Effector memory CD4-positive, alpha-beta T cell (primary cell): Measurements from ENCODE around the gene REXO1.
"Not testable (repeated sequence)": the region's sequence is repeated elsewhere in the genome, so short reads cannot be mapped to it uniquely, and the experiment has no call there.

Source experiments
- DNase-seq, 3 donors: peaks; one replicate each; pipeline ENCODE4 v3.0.0-alpha.2; 2020
- H3K27ac ChIP-seq: 2 replicates; pipeline ENCODE4 v1.7.0; 2013; ENCODE audit warnings: mild to moderate bottlenecking, low read length, moderate library complexity; ENCODE audit not compliant: insufficient read depth, poor library complexity, severe bottlenecking
- H3K27me3 ChIP-seq: replicated peaks from 2 replicates; pipeline ENCODE4 v1.7.0; 2013; ENCODE audit warnings: mild to moderate bottlenecking, low read length; ENCODE audit not compliant: insufficient read depth, control insufficient read depth, poor library complexity, severe bottlenecking
- H3K36me3 ChIP-seq: 2 replicates; pipeline ENCODE4 v1.7.0; 2013; ENCODE audit warnings: mild to moderate bottlenecking, low read length, moderate library complexity; ENCODE audit not compliant: control insufficient read depth, insufficient read depth
- H3K4me1 ChIP-seq: 2 replicates; pipeline ENCODE4 v1.7.0; 2013; ENCODE audit warnings: low read length, mild to moderate bottlenecking; ENCODE audit not compliant: control insufficient read depth, insufficient read depth, poor library complexity, severe bottlenecking
- H3K4me3 ChIP-seq: 2 replicates; pipeline ENCODE4 v1.7.0; 2013; ENCODE audit warnings: low read length, low read depth, mild to moderate bottlenecking; ENCODE audit not compliant: insufficient read depth, poor library complexity, severe bottlenecking
- H3K9me3 ChIP-seq: 2 replicates; pipeline ENCODE4 v1.7.0; 2013; ENCODE audit warnings: mild to moderate bottlenecking, low read length, moderate library complexity; ENCODE audit not compliant: control insufficient read depth

REXO1 gene

GRCh38 chr19:1884291-1884718 is 36.0 kb upstream of the REXO1 start:
- Histone ChIP-seq H3K27ac (peak overlapping the region; percentile 88), H3K9me3 (no peaks in the 10 kb centered on the region), H3K4me1 (peaks cover 34% of the 10 kb centered on the region), H3K4me3 (peak overlapping the region; percentile 98), H3K36me3 (peaks cover 11% of the 10 kb centered on the region), H3K27me3 (no peaks in the 10 kb centered on the region)
- DNase-seq: peak in 1 of 3 donors; percentile 54

GRCh38 chr19:1883784-1884183 is 35.5 kb upstream of the REXO1 start:
- no peak for DNase-seq
- Histone ChIP-seq H3K4me1 (peaks cover 34% of the 10 kb centered on the region), H3K27ac (peak overlapping the region; percentile 88), H3K9me3 (no peaks in the 10 kb centered on the region), H3K36me3 (peaks cover 11% of the 10 kb centered on the region), H3K27me3 (no peaks in the 10 kb centered on the region), H3K4me3 (peak overlapping the region; percentile 98)

- peaks cover 34% of the 10 kb centered on the region for H3K4me1 ChIP-seq
- H3K4me3 ChIP-seq: peak overlapping the region; percentile 98
- no peak for DNase-seq
- H3K36me3 ChIP-seq: peaks cover 11% of the 10 kb centered on the region
- peak overlapping the region; percentile 88 for H3K27ac ChIP-seq
- no peaks in the 10 kb centered on the region for H3K27me3 ChIP-seq
- H3K9me3 ChIP-seq: no peaks in the 10 kb centered on the region
Measured at GRCh38 chr19:1882786-1883692, 34.8 kb upstream of the REXO1 start.

- Histone ChIP-seq H3K27me3 (no peaks in the 10 kb centered on the region), H3K36me3 (peaks cover 11% of the 10 kb centered on the region), H3K9me3 (no peaks in the 10 kb centered on the region), H3K4me3 (peak overlapping the region; percentile 98), H3K27ac (peak overlapping the region; percentile 88), H3K4me1 (peaks cover 34% of the 10 kb centered on the region)
- DNase-seq: peak; percentile 57 to 72 (median 64)
Measured at GRCh38 chr19:1882089-1882785, 34.0 kb upstream of the REXO1 start.

GRCh38 chr19:1881393-1882088 is 33.3 kb upstream of the REXO1 start:
- not testable (repeated sequence) for H3K9me3 ChIP-seq, DNase-seq, H3K27me3 ChIP-seq
- H3K4me3 ChIP-seq: peak overlapping the region; percentile 98
- peaks cover 37% of the 10 kb centered on the region for H3K4me1 ChIP-seq
- peak overlapping the region; percentile 88 for H3K27ac ChIP-seq
- peaks cover 11% of the 10 kb centered on the region for H3K36me3 ChIP-seq

GRCh38 chr19:1880611-1881392 is 32.5 kb upstream of the REXO1 start:
- no peaks in the 10 kb centered on the region for H3K9me3 ChIP-seq
- peaks cover 11% of the 10 kb centered on the region for H3K36me3 ChIP-seq
- no peak overlapping the region for H3K4me3 ChIP-seq
- peak overlapping the region; percentile 37 for H3K27ac ChIP-seq
- H3K4me1 ChIP-seq: peaks cover 42% of the 10 kb centered on the region
- DNase-seq: no peak
- H3K27me3 ChIP-seq: no peaks in the 10 kb centered on the region

- not testable (repeated sequence) for H3K9me3 ChIP-seq, DNase-seq, H3K27me3 ChIP-seq, H3K4me3 ChIP-seq
- peaks cover 11% of the 10 kb centered on the region for H3K36me3 ChIP-seq
- H3K27ac ChIP-seq: peak overlapping the region; percentile 37
- peaks cover 42% of the 10 kb centered on the region for H3K4me1 ChIP-seq
Measured at GRCh38 chr19:1879982-1880381, 31.7 kb upstream of the REXO1 start.

- not testable (repeated sequence) for DNase-seq, H3K4me3 ChIP-seq, H3K9me3 ChIP-seq, H3K27me3 ChIP-seq, H3K27ac ChIP-seq
- peaks cover 49% of the 10 kb centered on the region for H3K4me1 ChIP-seq
- peaks cover 11% of the 10 kb centered on the region for H3K36me3 ChIP-seq
Measured at GRCh38 chr19:1878583-1878982, 30.3 kb upstream of the REXO1 start.

- peaks cover 46% of the 10 kb centered on the region for H3K4me1 ChIP-seq
- H3K27me3 ChIP-seq, H3K27ac ChIP-seq, H3K4me3 ChIP-seq, H3K9me3 ChIP-seq, DNase-seq: not testable (repeated sequence)
- peaks cover 16% of the 10 kb centered on the region for H3K36me3 ChIP-seq
Measured at GRCh38 chr19:1877280-1877660, 29.0 kb upstream of the REXO1 start.
